Measurements from ENCODE around the gene MS4A6A. TPM values are rescaled to one million over a fixed set of nuclear protein-coding genes. Genes with fewer than 3 reads are reported as not detected.
A peak's percentile ranks its signal among the peaks of the same experiment; 100 is the strongest.
"Not testable (repeated sequence)": the region's sequence is repeated elsewhere in the genome, so short reads cannot be mapped to it uniquely, and the experiment has no call there.

The MS4A6A gene
- polyA plus RNA-seq, 3 donors = 978 to 3,009 (median 2,353) TPM

DNA sequence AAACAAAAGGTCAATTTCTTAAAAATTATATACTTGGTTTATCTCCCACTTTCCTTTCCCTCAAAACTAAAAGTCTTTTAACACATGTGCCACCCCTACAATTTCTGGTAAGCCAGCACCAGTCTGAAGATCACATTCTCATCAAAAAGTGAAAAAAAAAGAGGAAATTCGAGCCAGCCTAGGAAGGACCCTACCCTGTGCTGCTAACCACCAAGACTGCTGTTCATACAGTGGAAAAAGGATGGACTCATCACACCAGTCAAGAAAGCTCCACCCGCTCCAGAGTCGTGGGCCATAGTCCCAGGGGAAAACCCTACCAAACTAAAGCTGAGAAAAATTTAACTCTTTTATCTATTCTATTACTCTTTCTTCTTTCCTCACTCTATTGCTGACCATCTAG is 5.6 kb upstream of the MS4A6A start:
- H3K9me3 ChIP-seq (replicated peaks in 1 of 2; ENCODE audit: control insufficient read depth in 1 of 2, insufficient read depth in 1 of 2, low read length in 2 of 2); H3K36me3 ChIP-seq (replicated peaks in 1 of 2; ENCODE audit: control insufficient read depth in 1 of 2, insufficient read depth in 2 of 2, low read length in 2 of 2); H3K4me2 ChIP-seq (replicated peaks; ENCODE audit: extremely low read depth, low read length, poor library complexity, severe bottlenecking); H3K4me3 ChIP-seq (replicated peaks in 1 of 3; ENCODE audit: low read depth in 2 of 3, low read length in 3 of 3); H3K27me3 Mint-ChIP-seq (ENCODE audit: low read depth in 3 of 3); H4K20me1 ChIP-seq (ENCODE audit: insufficient read depth, low read length); H3K9ac ChIP-seq (ENCODE audit: insufficient read depth, low read length, poor library complexity, severe bottlenecking); H3K27me3 ChIP-seq (ENCODE audit: control insufficient read depth in 2 of 2, insufficient read depth in 2 of 2, low read length in 2 of 2); H2AFZ ChIP-seq (ENCODE audit: insufficient read depth, low read depth, low read length, poor library complexity, severe bottlenecking): not testable (repeated sequence)
- DNase-seq = peak; percentile 46 to 71 (median 48)
- Mint-ChIP-seq H3K9me3 (peaks cover 0 to 19% (median 14%) of the 10 kb centered on the region in 7 donors), H3K4me1 (peaks cover 66% of the 10 kb centered on the region), H3K4me3 (peak overlapping the region in 1 of 2 donors; percentile 66), H3K27ac (peak overlapping the region; percentile 63 to 91 (median 85)), H3K36me3 (peaks cover 12 to 17% of the 10 kb centered on the region in 2 donors)
- Histone ChIP-seq H3K27ac (ENCODE audit: low read depth in 1 of 2, low read length in 2 of 2) (peak overlapping the region in 1 of 2 donors; percentile 33), H3K79me2 (ENCODE audit: insufficient read depth, low read length) (peaks cover 11% of the 10 kb centered on the region), H3K4me1 (ENCODE audit: control insufficient read depth in 1 of 2, insufficient read depth in 2 of 2, low read length in 2 of 2) (peaks cover 62 to 75% of the 10 kb centered on the region in 2 donors)
- WGBS (ENCODE audit: insufficient coverage) = 0% methylated on average over 2 of the region's 3 CpGs
- intact Hi-C loops (cut with micrococcal nuclease) = loop anchor here in 1 of 2 donors (10.0 kb wide), 1 partner anchor 56 kb away; the partner anchor contains the start of gene MS4A4E

DNA sequence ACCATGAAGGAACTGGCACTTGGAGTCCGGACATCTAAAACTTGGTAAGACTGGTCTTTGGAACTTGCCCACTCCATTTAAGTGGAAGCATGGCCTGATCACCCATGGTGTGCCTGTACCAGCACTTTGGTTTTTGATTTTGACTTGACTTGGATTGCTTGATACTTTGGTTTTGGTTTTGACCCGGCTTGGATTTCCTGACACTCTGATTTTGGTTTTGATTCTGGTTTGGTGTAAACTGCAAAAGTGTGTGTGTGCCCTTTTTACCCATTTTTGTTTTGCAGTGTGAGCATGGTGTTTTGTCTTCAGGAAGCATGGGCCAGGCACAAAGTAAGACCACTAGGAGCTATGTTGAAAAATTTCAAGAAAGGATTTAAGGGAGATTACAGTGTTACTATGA is 3.2 kb upstream of the MS4A6A start:
- Mint-ChIP-seq H3K4me1 (peaks cover 70% of the 10 kb centered on the region), H3K36me3 (peaks cover 9 to 15% of the 10 kb centered on the region in 2 donors), H3K4me3 (peak overlapping the region; percentile 3 to 33), H3K27ac (peak overlapping the region; percentile 91 to 98 (median 96))
- Histone ChIP-seq H3K79me2 (ENCODE audit: insufficient read depth, low read length) (peaks cover 30% of the 10 kb centered on the region), H3K4me3 (replicated peaks in 1 of 3; ENCODE audit: low read depth in 2 of 3, low read length in 3 of 3) (peak overlapping the region in 1 of 3 experiments; percentile 92), H3K27ac (ENCODE audit: low read depth in 1 of 2, low read length in 2 of 2) (peak overlapping the region; percentile 90 to 92), H3K4me1 (ENCODE audit: control insufficient read depth in 1 of 2, insufficient read depth in 2 of 2, low read length in 2 of 2) (peaks cover 55 to 69% of the 10 kb centered on the region in 2 donors)
- H3K27me3 Mint-ChIP-seq (ENCODE audit: low read depth in 3 of 3); H3K9me3 ChIP-seq (replicated peaks in 1 of 2; ENCODE audit: control insufficient read depth in 1 of 2, insufficient read depth in 1 of 2, low read length in 2 of 2); H2AFZ ChIP-seq (ENCODE audit: insufficient read depth, low read depth, low read length, poor library complexity, severe bottlenecking); H4K20me1 ChIP-seq (ENCODE audit: insufficient read depth, low read length); H3K9ac ChIP-seq (ENCODE audit: insufficient read depth, low read length, poor library complexity, severe bottlenecking); H3K36me3 ChIP-seq (replicated peaks in 1 of 2; ENCODE audit: control insufficient read depth in 1 of 2, insufficient read depth in 2 of 2, low read length in 2 of 2); H3K9me3 Mint-ChIP-seq; H3K27me3 ChIP-seq (ENCODE audit: control insufficient read depth in 2 of 2, insufficient read depth in 2 of 2, low read length in 2 of 2); H3K4me2 ChIP-seq (replicated peaks; ENCODE audit: extremely low read depth, low read length, poor library complexity, severe bottlenecking); DNase-seq: not testable (repeated sequence)
- WGBS (ENCODE audit: insufficient coverage) = 100% methylated on average over 1 of the region's 2 CpGs
- intact Hi-C loops (cut with micrococcal nuclease) = loop anchor here in 1 of 2 donors (10.0 kb wide), 1 partner anchor 59 kb away; the partner anchor contains the start of gene MS4A4E

DNA sequence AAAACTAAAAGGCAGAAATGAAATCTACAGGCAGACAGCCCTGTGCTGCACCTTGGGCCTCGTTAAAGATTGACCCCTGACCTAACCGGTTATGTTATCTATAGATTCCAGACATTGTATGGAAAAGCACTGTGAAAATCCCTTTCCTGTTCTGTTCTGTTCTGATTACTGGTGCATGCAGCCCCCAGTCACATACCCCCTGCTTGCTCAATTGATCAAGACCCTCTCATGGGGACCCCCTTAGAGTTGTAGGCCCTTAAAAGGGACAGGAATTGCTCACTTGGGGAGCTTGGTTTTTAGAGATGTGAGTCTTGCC is 2.6 kb upstream of the MS4A6A start:
- H3K9me3 ChIP-seq (replicated peaks in 1 of 2; ENCODE audit: control insufficient read depth in 1 of 2, insufficient read depth in 1 of 2, low read length in 2 of 2); H3K27me3 ChIP-seq (ENCODE audit: control insufficient read depth in 2 of 2, insufficient read depth in 2 of 2, low read length in 2 of 2); H3K9ac ChIP-seq (ENCODE audit: insufficient read depth, low read length, poor library complexity, severe bottlenecking); H2AFZ ChIP-seq (ENCODE audit: insufficient read depth, low read depth, low read length, poor library complexity, severe bottlenecking); DNase-seq; H3K27me3 Mint-ChIP-seq (ENCODE audit: low read depth in 3 of 3); H4K20me1 ChIP-seq (ENCODE audit: insufficient read depth, low read length); H3K9me3 Mint-ChIP-seq: not testable (repeated sequence)
- H3K79me2 ChIP-seq (ENCODE audit: insufficient read depth, low read length) = peaks cover 36% of the 10 kb centered on the region
- H3K4me2 ChIP-seq (replicated peaks; ENCODE audit: extremely low read depth, low read length, poor library complexity, severe bottlenecking) = peak overlapping the region; percentile 82
- peak overlapping the region; percentile 90 to 92 for H3K27ac ChIP-seq (ENCODE audit: low read depth in 1 of 2, low read length in 2 of 2)
- peaks cover 76% of the 10 kb centered on the region for H3K4me1 Mint-ChIP-seq
- WGBS (ENCODE audit: insufficient coverage) = 0% methylated on average over 2 of the region's 2 CpGs
- H3K27ac Mint-ChIP-seq = peak overlapping the region; percentile 91 to 98 (median 96)
- peaks cover 55 to 70% of the 10 kb centered on the region in 2 donors for H3K4me1 ChIP-seq (ENCODE audit: control insufficient read depth in 1 of 2, insufficient read depth in 2 of 2, low read length in 2 of 2)
- peaks cover 2 to 10% of the 10 kb centered on the region in 2 donors for H3K36me3 ChIP-seq (replicated peaks in 1 of 2; ENCODE audit: control insufficient read depth in 1 of 2, insufficient read depth in 2 of 2, low read length in 2 of 2)
- H3K36me3 Mint-ChIP-seq = peaks cover 14 to 22% of the 10 kb centered on the region in 2 donors
- peak overlapping the region in 1 of 3 experiments; percentile 92 for H3K4me3 ChIP-seq (replicated peaks in 1 of 3; ENCODE audit: low read depth in 2 of 3, low read length in 3 of 3)
- H3K4me3 Mint-ChIP-seq = peak overlapping the region; percentile 39 to 51
- intact Hi-C loops (cut with micrococcal nuclease) = loop anchor here in 1 of 2 donors (10.0 kb wide), 1 partner anchor 59 kb away; the partner anchor contains the start of gene MS4A4E

Measured in CD14-positive monocyte (primary cell).